GM23338 (cell line): ENCODE results near the gene VASN.

ENCODE experiments used
- POLR2AphosphoS5 ChIP-seq: IDR thresholded peaks from 2 replicates; pipeline ENCODE4 v1.6.1; 2016; ENCODE audit warnings: antibody characterized with exemption, low read depth
- TF ChIP-seq, protein P1 (sequence below), 2 experiments: fragments of 200-600 bp in 1 of 2; sonication (generic) in 1 of 2; conservative IDR thresholded peaks; 2 replicates each; pipeline versions ENCODE4 v1.5.1 to v1.6.1; 2016 to 2017; ENCODE audit warnings: antibody characterized with exemption in 2 of 2, low read depth in 2 of 2, mild to moderate bottlenecking in 2 of 2, moderate library complexity in 1 of 2
- TF ChIP-seq, protein P2 (sequence below): IDR thresholded peaks from 2 replicates; pipeline ENCODE4 v1.6.1; 2016; ENCODE audit warnings: antibody characterized with exemption
- TF ChIP-seq, protein P3 (sequence below): IDR thresholded peaks from one replicate; pipeline ENCODE4 v1.6.1; 2018; ENCODE audit warnings: antibody characterized with exemption; ENCODE audit not compliant: unreplicated experiment

DNA sequence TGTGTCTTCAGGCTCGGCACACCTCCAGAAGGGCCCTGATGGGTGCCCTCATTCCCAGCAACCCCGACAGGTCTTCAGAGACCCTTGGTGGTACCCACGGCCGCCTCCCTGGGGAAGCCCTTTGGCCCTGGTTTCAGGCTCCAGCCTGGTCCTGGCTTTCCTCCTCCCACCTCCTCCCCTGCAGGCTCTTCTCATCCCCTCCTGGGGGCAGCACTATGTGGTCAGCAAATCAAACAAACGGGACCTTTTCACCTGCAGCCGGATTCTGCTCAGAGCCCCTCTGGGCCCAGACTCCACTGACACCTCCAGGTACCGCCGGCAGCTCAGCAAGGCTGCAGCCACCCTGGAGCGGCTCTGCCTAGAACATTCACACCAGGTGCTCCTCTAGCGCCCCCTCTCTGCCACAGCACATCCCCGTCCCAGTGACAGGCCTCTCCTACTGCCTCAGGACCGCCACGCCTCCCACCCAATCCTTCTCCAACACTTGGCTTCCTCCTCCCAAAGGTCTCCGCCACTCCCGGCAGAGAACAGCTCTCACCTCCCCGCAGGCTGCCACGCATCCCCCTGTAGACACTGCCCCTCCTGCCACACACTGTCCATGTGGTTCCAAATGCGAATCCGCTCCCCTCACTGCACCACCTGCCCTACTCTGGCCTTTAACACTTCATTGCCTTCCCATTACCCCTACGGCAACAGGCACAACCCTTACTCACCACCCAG, 32.8 kb downstream of the VASN start:
- TF ChIP-seq, protein P1, sequence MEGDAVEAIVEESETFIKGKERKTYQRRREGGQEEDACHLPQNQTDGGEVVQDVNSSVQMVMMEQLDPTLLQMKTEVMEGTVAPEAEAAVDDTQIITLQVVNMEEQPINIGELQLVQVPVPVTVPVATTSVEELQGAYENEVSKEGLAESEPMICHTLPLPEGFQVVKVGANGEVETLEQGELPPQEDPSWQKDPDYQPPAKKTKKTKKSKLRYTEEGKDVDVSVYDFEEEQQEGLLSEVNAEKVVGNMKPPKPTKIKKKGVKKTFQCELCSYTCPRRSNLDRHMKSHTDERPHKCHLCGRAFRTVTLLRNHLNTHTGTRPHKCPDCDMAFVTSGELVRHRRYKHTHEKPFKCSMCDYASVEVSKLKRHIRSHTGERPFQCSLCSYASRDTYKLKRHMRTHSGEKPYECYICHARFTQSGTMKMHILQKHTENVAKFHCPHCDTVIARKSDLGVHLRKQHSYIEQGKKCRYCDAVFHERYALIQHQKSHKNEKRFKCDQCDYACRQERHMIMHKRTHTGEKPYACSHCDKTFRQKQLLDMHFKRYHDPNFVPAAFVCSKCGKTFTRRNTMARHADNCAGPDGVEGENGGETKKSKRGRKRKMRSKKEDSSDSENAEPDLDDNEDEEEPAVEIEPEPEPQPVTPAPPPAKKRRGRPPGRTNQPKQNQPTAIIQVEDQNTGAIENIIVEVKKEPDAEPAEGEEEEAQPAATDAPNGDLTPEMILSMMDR (conservative IDR thresholded peaks at IDR 0.05; ENCODE audit: low read depth in 2 of 2), result peak; percentile 88 to 90
- TF ChIP-seq, protein P2, sequence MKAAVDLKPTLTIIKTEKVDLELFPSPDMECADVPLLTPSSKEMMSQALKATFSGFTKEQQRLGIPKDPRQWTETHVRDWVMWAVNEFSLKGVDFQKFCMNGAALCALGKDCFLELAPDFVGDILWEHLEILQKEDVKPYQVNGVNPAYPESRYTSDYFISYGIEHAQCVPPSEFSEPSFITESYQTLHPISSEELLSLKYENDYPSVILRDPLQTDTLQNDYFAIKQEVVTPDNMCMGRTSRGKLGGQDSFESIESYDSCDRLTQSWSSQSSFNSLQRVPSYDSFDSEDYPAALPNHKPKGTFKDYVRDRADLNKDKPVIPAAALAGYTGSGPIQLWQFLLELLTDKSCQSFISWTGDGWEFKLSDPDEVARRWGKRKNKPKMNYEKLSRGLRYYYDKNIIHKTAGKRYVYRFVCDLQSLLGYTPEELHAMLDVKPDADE, result no peak
- TF ChIP-seq, protein P3, sequence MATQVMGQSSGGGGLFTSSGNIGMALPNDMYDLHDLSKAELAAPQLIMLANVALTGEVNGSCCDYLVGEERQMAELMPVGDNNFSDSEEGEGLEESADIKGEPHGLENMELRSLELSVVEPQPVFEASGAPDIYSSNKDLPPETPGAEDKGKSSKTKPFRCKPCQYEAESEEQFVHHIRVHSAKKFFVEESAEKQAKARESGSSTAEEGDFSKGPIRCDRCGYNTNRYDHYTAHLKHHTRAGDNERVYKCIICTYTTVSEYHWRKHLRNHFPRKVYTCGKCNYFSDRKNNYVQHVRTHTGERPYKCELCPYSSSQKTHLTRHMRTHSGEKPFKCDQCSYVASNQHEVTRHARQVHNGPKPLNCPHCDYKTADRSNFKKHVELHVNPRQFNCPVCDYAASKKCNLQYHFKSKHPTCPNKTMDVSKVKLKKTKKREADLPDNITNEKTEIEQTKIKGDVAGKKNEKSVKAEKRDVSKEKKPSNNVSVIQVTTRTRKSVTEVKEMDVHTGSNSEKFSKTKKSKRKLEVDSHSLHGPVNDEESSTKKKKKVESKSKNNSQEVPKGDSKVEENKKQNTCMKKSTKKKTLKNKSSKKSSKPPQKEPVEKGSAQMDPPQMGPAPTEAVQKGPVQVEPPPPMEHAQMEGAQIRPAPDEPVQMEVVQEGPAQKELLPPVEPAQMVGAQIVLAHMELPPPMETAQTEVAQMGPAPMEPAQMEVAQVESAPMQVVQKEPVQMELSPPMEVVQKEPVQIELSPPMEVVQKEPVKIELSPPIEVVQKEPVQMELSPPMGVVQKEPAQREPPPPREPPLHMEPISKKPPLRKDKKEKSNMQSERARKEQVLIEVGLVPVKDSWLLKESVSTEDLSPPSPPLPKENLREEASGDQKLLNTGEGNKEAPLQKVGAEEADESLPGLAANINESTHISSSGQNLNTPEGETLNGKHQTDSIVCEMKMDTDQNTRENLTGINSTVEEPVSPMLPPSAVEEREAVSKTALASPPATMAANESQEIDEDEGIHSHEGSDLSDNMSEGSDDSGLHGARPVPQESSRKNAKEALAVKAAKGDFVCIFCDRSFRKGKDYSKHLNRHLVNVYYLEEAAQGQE, result no peak
- TF ChIP-seq POLR2AphosphoS5, result no peak; the same call in 1 of the 2 replicates
